ENCODE results near the gene SCNN1A. TPM values are rescaled to one million over a fixed set of nuclear protein-coding genes. Genes with fewer than 3 reads are reported as not detected.

Gene SCNN1A
- polyA plus RNA-seq, 4 donors = 67.9 to 79.4 (median 70.4) TPM

DNA sequence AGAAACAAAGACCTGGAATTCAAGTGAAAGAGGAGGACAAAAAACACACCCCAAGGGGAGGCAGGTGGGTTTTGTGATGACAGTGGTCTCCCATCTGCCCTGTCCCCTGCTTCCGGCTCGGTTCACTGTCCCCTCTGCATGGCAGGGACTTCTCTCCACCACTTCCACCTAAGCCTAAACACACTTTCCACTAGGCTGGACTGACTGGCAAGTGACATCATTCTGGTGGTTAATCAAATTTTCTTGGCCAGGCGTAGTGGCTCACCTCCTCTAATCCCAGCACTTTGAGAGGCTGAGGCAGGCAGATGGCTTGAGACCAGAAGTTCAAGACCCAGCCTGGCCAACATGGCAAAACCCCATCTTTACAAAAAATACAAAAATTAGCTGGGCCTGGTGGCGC is 53.0 kb downstream of the SCNN1A start:
- no peak for DNase-seq (ENCODE audit: low read depth in 4 of 4, low spot score in 3 of 4)

DNA sequence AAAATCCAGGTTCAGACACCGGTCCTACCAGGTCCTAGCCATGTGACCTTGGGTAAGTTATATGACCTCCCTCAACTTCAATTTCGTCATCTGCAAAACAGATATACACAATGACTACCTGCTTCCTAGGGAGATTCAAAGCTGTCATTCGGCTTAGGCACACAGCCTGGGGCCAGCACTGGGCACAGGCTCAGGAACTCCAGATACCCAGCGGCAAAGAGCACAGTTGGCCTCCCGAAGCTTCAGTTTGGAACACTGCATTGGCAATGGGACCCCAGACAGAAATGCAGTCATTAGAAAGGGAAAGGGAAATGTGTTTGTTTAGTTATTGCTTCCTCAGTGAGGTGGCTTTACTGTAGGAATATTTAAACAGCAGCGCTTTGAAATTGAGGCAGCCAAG is 53.5 kb downstream of the SCNN1A start:
- DNase-seq (ENCODE audit: low read depth in 4 of 4, low spot score in 3 of 4) = no peak

DNA sequence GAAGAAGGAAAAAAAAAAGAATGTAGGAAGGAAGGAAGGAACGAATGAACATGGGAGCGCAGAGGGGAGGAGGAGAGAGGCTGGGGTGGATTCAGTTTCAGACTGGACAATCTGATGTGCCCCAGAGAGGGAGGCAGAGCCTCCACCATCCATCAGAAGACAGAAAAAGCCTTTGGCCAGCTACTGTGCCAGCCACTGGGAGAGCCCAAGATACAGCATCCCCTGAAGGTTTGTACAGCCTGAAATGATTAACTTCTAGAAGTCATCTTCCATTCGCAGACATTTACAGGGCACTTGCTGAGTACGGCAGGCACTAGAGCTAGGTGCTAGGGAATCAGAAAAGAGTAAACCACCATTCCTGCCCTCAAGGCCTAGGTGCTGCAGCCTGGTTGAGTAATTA is 55.9 kb downstream of the SCNN1A start:
- no peak for DNase-seq (ENCODE audit: low read depth in 4 of 4, low spot score in 3 of 4)

DNA sequence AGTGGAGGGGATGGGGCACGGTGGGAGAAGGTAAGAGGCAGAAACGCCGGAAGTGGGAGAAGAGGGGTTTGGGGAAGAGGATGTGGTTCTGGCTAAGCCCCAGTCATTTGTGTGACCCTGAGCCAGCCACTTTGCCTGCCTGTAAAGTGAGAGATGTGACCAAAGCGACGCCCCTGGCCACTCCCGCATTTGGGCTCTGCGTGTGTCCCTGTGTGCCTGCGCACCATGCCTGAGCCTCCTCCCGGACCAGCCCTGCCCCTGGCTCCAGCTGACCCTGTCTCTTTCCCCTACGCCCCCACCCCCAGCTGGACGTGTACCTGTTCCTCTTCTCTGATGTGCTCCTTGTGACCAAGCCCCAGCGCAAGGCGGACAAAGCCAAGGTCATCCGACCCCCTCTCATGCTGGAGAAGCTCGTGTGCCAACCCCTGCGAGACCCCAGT is 56.9 kb downstream of the SCNN1A start:
- no peak for DNase-seq (ENCODE audit: low read depth in 4 of 4, low spot score in 3 of 4)

DNA sequence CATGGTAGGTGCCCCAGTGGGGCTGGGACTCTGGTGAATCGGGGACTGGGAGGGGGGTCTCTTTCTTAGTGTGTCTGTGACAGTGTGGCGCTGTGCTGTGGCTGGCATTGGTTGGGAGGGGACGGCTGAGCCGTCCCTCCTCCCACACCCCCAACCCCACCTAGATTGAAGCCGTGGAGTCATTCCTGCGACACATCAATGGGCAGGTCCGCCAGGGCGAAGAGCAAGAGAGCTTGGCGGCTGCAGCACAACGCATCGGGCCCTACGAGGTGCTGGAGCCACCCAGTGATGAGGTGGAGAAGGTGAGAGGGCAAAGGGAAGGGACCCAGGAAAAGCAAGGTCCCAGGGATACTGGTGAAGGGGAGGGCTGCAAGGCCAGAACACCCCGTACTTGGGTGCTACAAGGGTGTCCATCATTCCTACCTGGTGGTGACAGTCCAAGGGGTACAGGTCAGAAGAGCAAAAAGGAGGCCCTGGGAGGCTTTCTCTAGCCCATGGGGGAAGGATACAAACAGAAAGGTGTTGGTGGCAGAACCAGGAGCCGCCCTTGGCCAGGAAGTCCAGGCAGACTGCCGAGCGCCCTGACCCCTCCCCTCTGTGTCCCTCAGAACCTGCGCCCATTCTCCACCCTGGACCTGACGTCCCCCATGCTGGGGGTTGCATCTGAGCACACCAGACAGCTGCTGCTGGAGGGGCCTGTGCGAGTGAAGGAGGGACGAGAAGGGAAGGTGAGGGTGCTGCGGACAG is 57.5 kb downstream of the SCNN1A start:
- no peak for DNase-seq (ENCODE audit: low read depth in 4 of 4, low spot score in 3 of 4)

DNA sequence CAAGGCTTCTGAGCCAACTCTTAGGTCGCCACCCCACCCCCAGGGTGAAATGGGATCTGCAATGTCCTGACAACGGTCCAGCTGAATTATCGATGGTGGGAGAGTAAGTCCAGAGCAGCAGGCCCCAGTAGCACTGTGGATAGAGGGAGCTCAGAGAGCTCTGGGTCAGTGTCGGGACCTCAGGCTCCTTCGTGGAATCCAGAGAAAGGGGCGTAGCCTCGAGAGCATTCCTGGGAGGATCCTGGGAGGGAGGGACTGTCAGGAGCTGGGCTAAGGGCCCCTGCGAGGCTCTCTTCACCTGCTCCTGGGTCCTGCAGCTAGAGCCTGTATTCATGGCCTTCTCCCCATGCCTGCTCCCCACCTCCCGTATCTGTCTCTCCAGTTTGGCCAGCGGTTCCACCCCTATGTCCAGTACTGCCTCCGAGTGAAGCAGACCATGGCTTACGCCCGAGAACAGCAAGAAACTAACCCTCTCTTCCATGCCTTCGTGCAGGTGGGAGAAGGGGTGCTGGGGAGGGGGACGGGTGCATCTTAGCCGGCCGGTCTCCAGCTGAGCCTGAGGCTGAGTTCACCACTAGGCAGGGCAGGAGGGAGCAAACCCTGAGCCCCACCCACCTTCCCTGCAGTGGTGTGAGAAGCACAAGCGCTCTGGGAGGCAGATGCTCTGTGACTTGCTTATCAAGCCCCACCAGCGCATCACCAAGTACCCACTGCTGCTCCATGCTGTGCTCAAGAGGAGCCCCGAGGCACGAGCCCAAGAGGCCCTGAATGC is 58.3 kb downstream of the SCNN1A start:
- DNase-seq (ENCODE audit: low read depth in 4 of 4, low spot score in 3 of 4) = no peak

DNA sequence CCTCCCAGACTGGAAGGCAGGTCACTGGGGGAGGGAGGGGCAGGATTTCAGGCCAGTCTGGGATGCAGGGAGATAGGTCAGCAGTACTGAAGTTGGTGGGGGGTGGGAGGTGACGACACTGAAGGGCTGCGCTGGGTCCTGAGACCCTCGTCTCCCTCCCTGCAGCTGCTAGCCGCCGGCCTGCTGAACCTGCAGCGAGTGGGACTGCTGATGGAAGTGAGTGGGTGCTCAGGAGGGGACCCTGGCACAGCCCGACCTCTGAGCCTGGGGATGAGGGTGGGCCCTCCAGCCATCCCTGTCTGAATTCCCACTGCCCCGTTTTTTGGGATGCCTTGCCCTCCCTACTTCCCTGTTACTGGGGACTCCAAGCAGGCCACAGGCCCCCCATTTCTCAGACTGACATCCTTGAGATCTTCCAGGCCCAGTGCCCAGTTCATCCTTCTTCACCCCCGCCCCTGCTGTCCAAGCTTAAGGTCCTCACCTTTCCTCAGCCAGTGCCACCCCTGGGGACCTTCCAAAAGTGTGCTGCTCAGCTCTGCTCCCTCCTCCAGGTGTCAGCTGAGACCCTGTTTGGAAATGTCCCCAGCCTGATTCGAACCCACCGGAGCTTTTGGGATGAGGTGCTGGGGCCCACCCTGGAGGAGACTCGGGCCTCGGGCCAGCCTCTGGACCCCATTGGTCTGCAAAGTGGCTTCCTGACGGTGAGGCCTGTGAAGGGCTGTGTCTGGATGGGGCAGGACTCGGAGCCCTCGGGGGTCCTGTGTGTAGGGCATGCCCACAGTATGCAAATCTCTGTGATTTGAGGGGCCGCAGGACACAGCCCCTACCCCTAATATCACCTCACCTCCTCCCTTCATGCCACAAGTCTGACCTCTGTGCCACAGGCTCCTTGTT is 59.4 kb downstream of the SCNN1A start:
- DNase-seq (ENCODE audit: low read depth in 4 of 4, low spot score in 3 of 4) = no peak

DNA sequence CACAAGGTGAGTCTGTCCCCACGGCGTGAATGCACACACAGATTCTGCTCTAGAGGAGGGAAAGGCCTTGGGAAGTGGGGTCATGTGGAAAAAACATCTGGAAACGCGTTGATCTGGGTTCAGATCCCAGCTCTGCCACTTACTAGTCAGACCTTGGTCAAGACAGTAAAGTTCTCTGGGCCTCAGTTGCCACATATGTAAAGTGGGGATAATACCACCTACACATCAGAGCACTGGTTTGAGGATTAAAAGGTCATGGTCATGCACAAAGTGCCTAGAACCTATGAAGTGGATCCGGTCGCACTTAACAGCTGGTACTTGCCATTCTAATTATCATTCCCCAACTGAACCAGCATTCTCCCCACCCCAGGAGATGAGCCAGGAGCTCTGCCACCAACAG is 60.2 kb downstream of the SCNN1A start:
- no peak for DNase-seq (ENCODE audit: low read depth in 4 of 4, low spot score in 3 of 4)

DNA sequence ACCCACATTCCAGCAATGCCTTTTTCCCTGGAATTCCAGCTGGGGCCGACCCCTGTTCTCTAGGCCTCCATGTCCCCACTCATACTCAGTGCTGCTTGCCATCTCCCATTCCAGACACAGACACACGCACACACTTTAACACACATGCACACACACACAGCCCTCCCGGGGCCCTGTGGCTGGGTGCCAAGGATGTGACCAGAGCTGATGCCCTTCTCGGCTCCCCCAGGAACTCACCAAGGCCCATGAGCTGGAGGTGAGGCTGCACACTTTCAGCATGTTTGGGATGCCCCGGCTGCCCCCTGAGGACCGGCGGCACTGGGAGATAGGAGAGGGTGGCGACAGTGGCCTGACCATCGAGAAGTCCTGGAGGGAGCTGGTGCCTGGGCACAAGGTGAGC is 60.6 kb downstream of the SCNN1A start:
- no peak for DNase-seq (ENCODE audit: low read depth in 4 of 4, low spot score in 3 of 4)

DNA sequence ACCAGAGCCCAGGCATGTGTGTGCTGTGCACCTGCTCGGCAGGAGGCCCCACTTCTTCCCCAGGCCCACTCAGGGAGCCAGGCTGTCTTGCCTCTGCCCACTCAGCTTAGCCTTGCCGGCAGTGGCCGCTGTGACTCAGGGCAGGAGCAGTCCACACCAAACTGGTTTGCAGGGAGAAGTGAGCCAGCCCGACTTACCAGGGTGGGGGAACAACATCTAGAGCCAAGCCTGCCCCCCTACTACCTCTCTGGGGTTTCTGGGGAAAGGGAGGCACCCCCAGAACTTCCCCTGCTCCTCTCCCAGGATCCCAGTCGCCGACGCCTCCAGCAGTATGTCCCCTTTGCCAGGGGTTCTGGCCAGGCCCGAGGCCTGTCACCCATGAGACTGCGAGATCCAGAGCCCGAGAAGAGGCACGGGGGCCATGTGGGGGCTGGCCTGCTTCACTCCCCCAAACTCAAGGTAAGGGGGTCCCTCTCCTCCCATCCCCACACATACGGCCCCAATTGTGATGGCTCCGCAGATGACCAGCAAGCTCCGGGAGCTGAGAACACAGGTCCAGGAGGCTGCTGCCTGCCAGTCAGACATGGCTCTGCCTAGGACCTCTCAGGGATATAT is 61.9 kb downstream of the SCNN1A start:
- DNase-seq (ENCODE audit: low read depth in 4 of 4, low spot score in 3 of 4) = no peak

DNA sequence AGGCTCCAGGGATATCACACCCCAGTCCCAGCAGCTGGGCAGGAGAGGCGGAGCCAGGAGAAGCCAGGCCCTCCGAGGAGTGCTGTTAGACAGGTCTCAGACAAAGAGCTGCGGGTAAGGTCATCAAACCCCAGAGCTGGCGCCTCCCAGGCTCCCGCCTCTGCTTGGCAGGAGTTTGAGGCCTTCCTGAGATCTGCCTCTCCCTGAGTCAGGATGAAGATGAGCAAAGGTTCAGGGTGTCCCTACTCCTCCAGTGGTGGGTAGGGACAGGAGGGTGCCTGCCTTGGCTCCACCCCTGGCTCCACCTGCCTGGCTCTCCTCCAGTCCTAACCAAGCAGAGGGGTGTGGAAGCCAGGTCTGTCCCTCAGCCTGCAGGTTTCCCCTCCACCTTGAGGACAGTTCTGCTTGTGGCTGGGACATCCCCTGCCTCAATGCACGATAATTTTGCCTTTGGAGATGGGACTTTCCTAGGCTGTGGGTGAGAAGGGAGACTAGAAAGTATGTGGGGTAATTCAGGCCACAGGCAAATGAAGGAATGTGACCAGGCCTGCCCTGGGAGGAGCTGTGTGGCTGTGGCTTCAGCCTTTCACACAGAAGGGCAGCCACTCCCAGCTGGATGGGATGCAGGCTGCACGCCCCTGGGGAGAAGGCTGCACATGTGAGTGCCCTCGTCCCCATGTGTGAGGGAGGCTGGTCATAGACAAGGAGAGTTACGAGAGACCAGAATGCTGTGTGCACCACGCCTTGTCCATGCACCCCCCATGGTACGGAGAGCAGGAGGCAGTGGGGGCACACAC is 62.6 kb downstream of the SCNN1A start:
- no peak for DNase-seq (ENCODE audit: low read depth in 4 of 4, low spot score in 3 of 4)

DNA sequence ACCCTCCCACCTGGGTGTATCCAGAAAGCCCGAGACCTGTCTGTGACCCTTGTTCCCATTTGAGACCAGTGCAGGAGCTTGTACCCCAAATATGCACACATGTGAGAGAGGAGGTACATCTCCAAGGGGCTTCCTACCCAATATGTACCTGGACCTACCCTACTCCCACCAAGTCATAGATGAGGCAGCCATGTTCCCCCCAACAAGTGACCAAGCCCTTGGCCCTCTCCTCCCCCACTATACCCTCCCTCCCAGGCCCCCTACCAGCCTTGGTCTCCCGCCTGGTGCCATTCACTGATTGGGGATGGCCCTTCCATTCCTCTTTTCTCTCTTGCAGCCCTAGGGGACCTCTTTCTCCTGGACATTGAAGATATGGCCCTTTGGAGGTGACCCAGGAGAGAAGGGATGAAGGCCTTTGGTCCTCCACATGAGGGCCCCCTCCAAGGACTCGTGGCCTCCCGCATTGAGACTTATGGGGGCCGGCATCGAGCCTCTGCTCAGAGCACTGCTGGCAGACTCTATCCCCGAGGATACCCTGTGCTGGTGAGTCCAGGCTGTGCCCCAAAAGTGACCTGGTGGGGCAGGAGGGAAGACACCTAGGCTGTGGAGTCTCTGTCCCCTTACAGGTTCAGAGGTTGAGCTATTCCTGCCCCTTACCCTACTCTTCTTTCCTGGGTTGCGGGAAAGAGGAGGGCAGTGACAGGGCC is 63.4 kb downstream of the SCNN1A start:
- DNase-seq (ENCODE audit: low read depth in 4 of 4, low spot score in 3 of 4) = no peak

DNA sequence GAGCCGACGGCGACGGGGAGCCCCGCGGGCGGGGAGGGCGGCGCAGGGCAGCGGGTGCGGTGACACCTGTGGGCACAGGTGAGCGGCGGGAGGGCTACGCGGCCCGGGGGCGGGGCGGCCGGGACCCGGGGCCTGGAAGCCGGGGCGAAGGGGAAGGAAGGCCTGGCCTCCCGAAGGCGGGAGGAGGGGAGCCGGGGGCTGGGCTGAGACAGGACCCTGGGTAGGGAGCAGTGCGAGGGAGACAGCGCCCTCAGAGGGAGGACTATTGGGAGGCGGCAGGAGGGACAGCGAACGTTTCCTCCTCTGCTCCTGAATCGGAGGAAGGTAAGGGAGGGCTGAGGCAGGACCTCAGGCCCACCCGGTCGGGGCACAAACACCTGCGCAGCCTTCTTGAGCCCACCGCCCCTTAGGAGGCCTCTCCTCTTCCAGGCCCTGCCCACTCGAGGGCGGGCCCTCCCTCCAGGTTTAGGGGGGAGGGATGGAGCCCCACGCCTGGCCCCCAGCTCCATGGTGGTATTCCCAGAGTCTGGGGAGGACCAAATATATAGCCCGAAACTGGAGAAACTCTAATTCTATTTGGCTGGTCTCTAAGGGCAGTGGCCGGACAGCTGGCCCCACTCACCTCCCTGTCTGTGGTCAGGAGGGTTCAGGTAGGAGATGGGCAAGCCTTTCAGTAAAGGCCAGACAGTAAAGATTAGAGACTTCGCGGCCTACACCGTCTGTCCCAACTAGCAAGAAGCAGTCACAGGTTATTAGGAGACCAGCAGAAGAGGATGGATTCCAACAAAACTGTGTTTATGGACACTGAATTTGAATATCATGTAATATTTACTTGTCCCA is 64.4 kb downstream of the SCNN1A start:
- no peak for DNase-seq (ENCODE audit: low read depth in 4 of 4, low spot score in 3 of 4)

DNA sequence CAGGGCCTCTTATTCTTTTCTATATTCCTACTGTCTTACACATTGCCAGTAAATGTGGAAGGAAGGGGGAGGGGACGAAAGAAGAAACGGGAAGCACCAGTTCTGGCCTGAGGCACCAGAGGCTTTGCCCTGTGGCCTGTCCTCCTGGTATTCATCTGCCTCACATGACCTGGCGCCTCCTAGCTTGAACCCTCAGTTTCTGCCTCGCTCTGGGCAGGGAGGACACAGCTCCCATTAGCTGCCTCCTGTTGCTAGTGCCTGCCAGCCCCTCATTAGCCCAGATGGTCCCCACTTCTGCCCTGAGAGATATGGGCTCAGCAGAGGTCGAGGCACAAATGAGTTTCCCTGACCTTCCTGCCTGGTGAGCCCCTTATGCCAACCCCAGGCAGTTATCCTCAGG is 67.8 kb downstream of the SCNN1A start:
- no peak for DNase-seq (ENCODE audit: low read depth in 4 of 4, low spot score in 3 of 4)

DNA sequence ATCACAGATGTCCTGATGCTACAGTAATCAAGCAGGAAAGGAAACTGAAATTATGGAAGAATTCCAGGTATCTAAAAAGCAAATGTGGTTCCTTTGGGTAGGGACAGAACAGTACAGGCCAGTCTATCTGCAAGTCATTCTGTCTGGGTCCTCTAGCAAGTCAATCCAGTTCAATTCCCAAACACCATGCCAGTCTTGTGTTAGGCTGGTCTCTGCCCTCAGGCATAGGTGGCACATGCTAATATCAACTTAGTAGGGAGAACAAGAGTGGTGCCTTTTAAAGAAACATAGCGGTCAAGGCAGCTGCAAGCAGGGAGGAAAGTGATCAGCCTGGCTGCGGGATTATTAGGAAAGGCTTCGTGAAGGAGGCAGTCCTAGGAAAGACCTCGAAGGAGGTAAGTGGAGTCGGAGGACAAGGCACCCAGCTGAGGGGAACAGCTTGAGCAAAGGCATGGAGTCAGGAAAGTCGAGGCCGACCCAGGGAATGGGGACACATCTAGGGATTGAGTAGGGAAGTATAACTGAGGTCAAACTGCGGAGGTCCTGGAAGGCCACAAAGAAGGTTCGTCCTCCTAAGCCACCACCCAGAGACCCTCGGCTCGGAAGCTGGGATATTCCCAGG is 68.7 kb downstream of the SCNN1A start:
- no peak for DNase-seq (ENCODE audit: low read depth in 4 of 4, low spot score in 3 of 4)

DNA sequence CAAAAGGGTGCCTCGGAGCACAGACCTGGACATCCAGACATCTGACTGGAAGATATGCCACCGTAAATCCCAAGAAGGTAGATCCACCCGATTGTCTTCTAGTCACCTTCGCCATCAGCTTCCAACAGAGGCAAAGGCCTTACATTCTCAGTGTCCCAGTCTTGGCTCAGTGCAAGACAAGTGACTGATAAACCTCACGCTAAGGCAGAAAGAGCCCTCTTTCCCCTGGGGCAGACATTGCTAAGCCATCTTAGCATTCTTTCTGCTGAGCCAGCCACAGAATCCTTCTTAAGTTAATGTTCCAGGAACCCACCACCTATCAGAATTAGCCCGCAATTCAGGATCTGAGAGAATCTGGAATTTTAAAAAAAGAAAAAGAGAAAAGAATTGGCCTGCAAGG is 69.2 kb downstream of the SCNN1A start:
- DNase-seq (ENCODE audit: low read depth in 4 of 4, low spot score in 3 of 4) = no peak

DNA sequence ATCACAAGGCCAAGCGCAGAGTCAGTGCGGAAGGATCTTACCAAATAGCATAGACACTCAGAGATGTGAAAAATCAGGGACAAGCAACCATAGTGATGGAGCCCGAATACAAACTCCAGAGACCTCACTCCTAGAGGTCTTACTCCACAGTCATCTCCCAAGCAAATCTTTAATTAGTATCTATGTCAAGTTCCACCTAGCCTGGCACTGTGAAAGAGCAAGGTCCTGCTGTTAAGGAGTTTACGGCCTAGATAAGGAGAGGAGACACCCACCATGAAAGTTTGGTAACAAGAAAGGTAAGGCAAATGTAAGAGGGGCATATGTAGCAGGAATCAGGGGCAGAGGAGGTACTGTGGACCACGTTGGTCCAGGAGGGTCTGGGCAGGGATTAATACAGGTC is 72.3 kb downstream of the SCNN1A start:
- DNase-seq (ENCODE audit: low read depth in 4 of 4, low spot score in 3 of 4) = no peak

DNA sequence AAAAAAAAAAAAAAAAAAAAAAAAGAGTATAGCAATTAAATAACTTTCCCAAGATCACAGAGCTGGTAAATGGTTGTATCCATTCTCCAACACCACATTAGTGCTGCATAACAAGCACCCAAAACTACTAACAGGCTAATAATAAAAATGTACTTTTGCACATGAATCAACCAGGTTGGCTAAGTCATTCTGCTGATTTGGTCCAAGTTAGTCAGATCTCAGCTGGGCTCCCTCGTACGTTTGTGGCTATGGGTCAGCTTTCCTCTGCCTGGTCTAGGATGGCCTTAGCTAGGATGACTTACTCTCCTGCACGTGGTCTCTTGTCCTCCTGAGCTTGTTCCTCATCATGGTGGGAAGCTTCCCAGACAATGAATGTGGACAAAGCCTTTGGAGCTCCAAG is 72.7 kb downstream of the SCNN1A start:
- no peak for DNase-seq (ENCODE audit: low read depth in 4 of 4, low spot score in 3 of 4)
